ENCODE measurements around the gene ZNF175. TPM values are rescaled to one million over a fixed set of nuclear protein-coding genes. Genes with fewer than 3 reads are reported as not detected.

Gene ZNF175
- total and polyA plus RNA-seq, 9 of the 15 experiments (the other 6 are each of a cell fraction or from before 2014, with no cell fraction given) = 3.7 to 37.9 (median 14.0) TPM

- TF ChIP-seq ETV6 (IDR thresholded peaks at IDR 0.05; ENCODE audit: borderline replicate concordance in 1 of 2, low read depth in 2 of 2, low read length in 1 of 2) = peak in 1 of 2 experiments; percentile 94; a peak in 2 of 4 replicates
- no peak for TF ChIP-seq ETV6 (CRISPR knock-in tag; IDR thresholded peaks at IDR 0.05; ENCODE audit: borderline replicate concordance)
- TF ChIP-seq POLR2AphosphoS2 (IDR thresholded peaks at IDR 0.05; ENCODE audit: low read length) = no peak; the same call in 1 of the 2 replicates
- TF ChIP-seq GABPB1 (CRISPR knock-in tag; IDR thresholded peaks at IDR 0.05) = peak; percentile 96
- peak; percentile 57; the same call in 1 of the 2 replicates for TF ChIP-seq RHOXF2B (CRISPR knock-in tag; conservative IDR thresholded peaks at IDR 0.05)
- no peak for TF ChIP-seq ZNF3 (CRISPR knock-in tag; IDR thresholded peaks at IDR 0.05)
- TF ChIP-seq CREB3L1 (IDR thresholded peaks at IDR 0.05; ENCODE audit: borderline replicate concordance, low read depth) = no peak
- peak; percentile 86 for TF ChIP-seq HES1 (IDR thresholded peaks at IDR 0.05; ENCODE audit: low read depth)
- TF ChIP-seq ASH1L (IDR thresholded peaks at IDR 0.05; ENCODE audit: borderline replicate concordance, low read depth, partially characterized antibody) = no peak
- no peak for TF ChIP-seq JUNB (CRISPR knock-in tag; conservative IDR thresholded peaks at IDR 0.05)
- no peak for TF ChIP-seq RBM39 (optimal IDR thresholded peaks at IDR 0.05; ENCODE audit: low read depth, low read length)
- no peak for TF ChIP-seq ZBTB5 (IDR thresholded peaks at IDR 0.05)
- TF ChIP-seq ILF3 (IDR thresholded peaks at IDR 0.05; ENCODE audit: borderline replicate concordance) = peak; percentile 88
- peak; percentile 98 for TF ChIP-seq SOX6 (IDR thresholded peaks at IDR 0.05)
- TF ChIP-seq BCL6 (CRISPR knock-in tag; IDR thresholded peaks at IDR 0.05) = peak; percentile 77; the same call in 1 of the 2 replicates
- no peak for TF ChIP-seq SFPQ (IDR thresholded peaks at IDR 0.05; ENCODE audit: low read depth, low read length)
- no peak for TF ChIP-seq ZNF41 (CRISPR knock-in tag; conservative IDR thresholded peaks at IDR 0.05)
- TF ChIP-seq TBP (optimal IDR thresholded peaks at IDR 0.05; ENCODE audit: low read depth, low read length) = peak; percentile 61
- TF ChIP-seq CC2D1A (IDR thresholded peaks at IDR 0.05) = peak; percentile 97
- peak; percentile 57; the same call in 1 of the 2 replicates for TF ChIP-seq RB1 (IDR thresholded peaks at IDR 0.05; ENCODE audit: low read depth)
- TF ChIP-seq ZNF124 (CRISPR knock-in tag; IDR thresholded peaks at IDR 0.05) = no peak
- no peak for TF ChIP-seq NR2F6 (CRISPR knock-in tag; IDR thresholded peaks at IDR 0.05)
- no peak for TF ChIP-seq RBM15 (IDR thresholded peaks at IDR 0.05; ENCODE audit: insufficient read depth, low read length)
Measured at GRCh38 chr19:51547397-51548212, 23.5 kb upstream of the ZNF175 start (continued).

Measured in K562 (cell line).